NCI-H2227 (cell line): ENCODE measurements around the gene TCF4.

Experiments used
- DNase-seq: peaks from one replicate; lab custom pipeline; 2025; ENCODE audit not compliant: unreplicated experiment; lab: John Stamatoyannopoulos, UW

The TCF4 gene

GRCh38 chr18:55398858-55399257 lies 189.1 kb downstream of the TCF4 start:
- no peak for DNase-seq

- no peak for DNase-seq
Measured at GRCh38 chr18:55396979-55397378, 191.0 kb downstream of the TCF4 start.

GRCh38 chr18:55396267-55396905 lies 191.6 kb downstream of the TCF4 start:
- no peak for DNase-seq

GRCh38 chr18:55395799-55396198 lies 192.2 kb downstream of the TCF4 start:
- no peak for DNase-seq

- DNase-seq: no peak
Measured at GRCh38 chr18:55390898-55391297, 197.1 kb downstream of the TCF4 start.

GRCh38 chr18:55387139-55387984 lies 200.6 kb downstream of the TCF4 start:
- DNase-seq: no peak

- DNase-seq: no peak
Measured at GRCh38 chr18:55386545-55386944, 201.4 kb downstream of the TCF4 start.

- DNase-seq: no peak
Measured at GRCh38 chr18:55385770-55386169, 202.2 kb downstream of the TCF4 start.

- peak; percentile 41 for DNase-seq
Measured at GRCh38 chr18:55384551-55385275, 203.3 kb downstream of the TCF4 start.

GRCh38 chr18:55384115-55384514 lies 203.9 kb downstream of the TCF4 start:
- DNase-seq: no peak

GRCh38 chr18:55382277-55382805 lies 205.7 kb downstream of the TCF4 start:
- DNase-seq: no peak

GRCh38 chr18:55381277-55381676 lies 206.7 kb downstream of the TCF4 start:
- DNase-seq: no peak

GRCh38 chr18:55380589-55380988 lies 207.4 kb downstream of the TCF4 start:
- DNase-seq: no peak

GRCh38 chr18:55376387-55376786 lies 211.6 kb downstream of the TCF4 start:
- no peak for DNase-seq

- no peak for DNase-seq
Measured at GRCh38 chr18:55375930-55376329, 212.1 kb downstream of the TCF4 start.

- no peak for DNase-seq
Measured at GRCh38 chr18:55374741-55375140, 213.3 kb downstream of the TCF4 start.

- no peak for DNase-seq
Measured at GRCh38 chr18:55372209-55372608, 215.8 kb downstream of the TCF4 start.

GRCh38 chr18:55370936-55371335 lies 217.1 kb downstream of the TCF4 start:
- DNase-seq: no peak

GRCh38 chr18:55369346-55369745 lies 218.6 kb downstream of the TCF4 start:
- no peak for DNase-seq

- no peak for DNase-seq
Measured at GRCh38 chr18:55365342-55365741, 222.7 kb downstream of the TCF4 start.

- no peak for DNase-seq
Measured at GRCh38 chr18:55362303-55362702, 225.7 kb downstream of the TCF4 start.
